HTERT RPE-1 (cell line): ENCODE results near the gene LPAR6.

ENCODE experiments used
- in situ Hi-C: fragments of 300-500 bp; cut with MboI; formaldehyde crosslinking; loops from 4 replicates; pipeline ENCODE4 v1.14.3; 2020; ENCODE audit warnings: low sequenced_read_pairs

LPAR6 gene

GRCh38 chr13:48380581-48380980, 32.3 kb downstream of the LPAR6 start:
- in situ Hi-C loops = no loop called here

- in situ Hi-C loops = no loop called here
Observed at GRCh38 chr13:48377857-48378256, 35.1 kb downstream of the LPAR6 start.

GRCh38 chr13:48370815-48371214, 42.1 kb downstream of the LPAR6 start:
- in situ Hi-C loops = no loop called here

GRCh38 chr13:48369988-48370387, 42.9 kb downstream of the LPAR6 start:
- in situ Hi-C loops = no loop called here
